Osteoblast (primary cell): ENCODE measurements around the gene KHNYN. TPM values are rescaled to one million over a fixed set of nuclear protein-coding genes. Genes with fewer than 3 reads are reported as not detected.

ENCODE experiments used
- DNase-seq: peaks from one replicate; pipeline ENCODE4 v3.0.0; 2011; ENCODE audit warnings: low spot score, mixed read lengths; ENCODE audit not compliant: insufficient read length; ENCODE audit errors: missing footprints
- H2AFZ ChIP-seq: 2 replicates; pipeline ENCODE4 v1.6.0; 2011; ENCODE audit warnings: mild to moderate bottlenecking, low read length
- H3K27ac ChIP-seq: 2 replicates; pipeline ENCODE4 v1.5.1; 2011; ENCODE audit warnings: mild to moderate bottlenecking, low read depth, low read length, moderate library complexity
- H3K27me3 ChIP-seq: 2 replicates; pipeline ENCODE4 v1.6.0; 2012; ENCODE audit warnings: mild to moderate bottlenecking, control low read depth, inconsistent platforms, low read length, moderate library complexity; ENCODE audit not compliant: insufficient read depth
- H3K36me3 ChIP-seq: 2 replicates; pipeline ENCODE4 v1.5.1; 2011; ENCODE audit warnings: mild to moderate bottlenecking, low read length, control low read depth, moderate library complexity; ENCODE audit not compliant: insufficient read depth
- H3K4me1 ChIP-seq: 2 replicates; pipeline ENCODE4 v1.5.1; 2011; ENCODE audit warnings: mild to moderate bottlenecking, low read length, control low read depth, moderate library complexity; ENCODE audit not compliant: insufficient read depth
- H3K4me2 ChIP-seq: 2 replicates; pipeline ENCODE4 v1.6.0; 2011; ENCODE audit warnings: mild to moderate bottlenecking, low read length; ENCODE audit not compliant: insufficient read depth
- H3K4me3 ChIP-seq: fragments of 200-600 bp; sonication (generic); 3 replicates; pipeline ENCODE4 v1.5.1; 2012; ENCODE audit warnings: mild to moderate bottlenecking, low read length, inconsistent platforms; ENCODE audit not compliant: insufficient read depth
- H3K79me2 ChIP-seq: 2 replicates; pipeline ENCODE4 v1.6.0; 2012; ENCODE audit warnings: mild to moderate bottlenecking, low read length, control low read depth, inconsistent platforms; ENCODE audit not compliant: insufficient read depth
- H3K9me3 ChIP-seq: 2 replicates; pipeline ENCODE4 v1.5.1; 2011; ENCODE audit warnings: low read depth, low read length, control low read depth
- H4K20me1 ChIP-seq: 2 replicates; pipeline ENCODE4 v1.6.0; 2012; ENCODE audit warnings: mild to moderate bottlenecking, low read length, control low read depth; ENCODE audit not compliant: insufficient read depth
- CTCF ChIP-seq: IDR thresholded peaks from 2 replicates; pipeline ENCODE4 v1.5.1; 2011; ENCODE audit warnings: mild to moderate bottlenecking, low read depth, low read length, moderate library complexity; ENCODE audit errors: extremely low read depth
- total RNA-seq: library from RNA; depleted of rRNA; stranded (reverse); fragments of >200 nt; gene quantifications from 2 replicates; pipeline ENCODE4 v1.2.3, GENCODE V29; 2012

KHNYN gene
- total RNA-seq, 1 donor = 58.6 TPM

GRCh38 chr14:24411443-24412389 lies 18.0 kb upstream of the KHNYN start:
- Histone ChIP-seq H3K36me3 (no peaks in the 10 kb centered on the region), H3K4me2 (no peak overlapping the region), H2AFZ (no peak overlapping the region), H4K20me1 (no peaks in the 10 kb centered on the region), H3K4me1 (no peaks in the 10 kb centered on the region), H3K9me3 (no peaks in the 10 kb centered on the region), H3K4me3 (no peak overlapping the region), H3K27ac (no peak overlapping the region), H3K27me3 (no peaks in the 10 kb centered on the region), H3K79me2 (no peaks in the 10 kb centered on the region)
- TF ChIP-seq CTCF = peak; percentile 76
- peak; percentile 93 for DNase-seq

- H3K27me3 ChIP-seq = no peaks in the 10 kb centered on the region
- no peak overlapping the region for H3K4me2 ChIP-seq
- peaks cover 8% of the 10 kb centered on the region for H3K4me1 ChIP-seq
- H3K9me3 ChIP-seq = no peaks in the 10 kb centered on the region
- H3K36me3 ChIP-seq = no peaks in the 10 kb centered on the region
- no peaks in the 10 kb centered on the region for H4K20me1 ChIP-seq
- no peaks in the 10 kb centered on the region for H3K79me2 ChIP-seq
- TF ChIP-seq CTCF = no peak
- no peak overlapping the region for H3K4me3 ChIP-seq
- DNase-seq = no peak
- H3K27ac ChIP-seq = no peak overlapping the region
- H2AFZ ChIP-seq = no peak overlapping the region
These were observed 15.7 kb upstream of the KHNYN start for GRCh38 chr14:24414077-24414476.

- H3K79me2 ChIP-seq = no peaks in the 10 kb centered on the region
- no peak for DNase-seq
- no peaks in the 10 kb centered on the region for H4K20me1 ChIP-seq
- H3K36me3 ChIP-seq = no peaks in the 10 kb centered on the region
- H2AFZ ChIP-seq = no peak overlapping the region
- H3K4me3 ChIP-seq = no peak overlapping the region
- no peaks in the 10 kb centered on the region for H3K27me3 ChIP-seq
- TF ChIP-seq CTCF = no peak
- peaks cover 9% of the 10 kb centered on the region for H3K4me1 ChIP-seq
- H3K27ac ChIP-seq = no peak overlapping the region
- H3K4me2 ChIP-seq = no peak overlapping the region
- no peaks in the 10 kb centered on the region for H3K9me3 ChIP-seq
These were observed 14.9 kb upstream of the KHNYN start for GRCh38 chr14:24414732-24415420.
